K562 (cell line): ENCODE data around the gene SUPT5H. TPM values are rescaled to one million over a fixed set of nuclear protein-coding genes. Genes with fewer than 3 reads are reported as not detected.
A peak's percentile ranks its signal among the peaks of the same experiment; 100 is the strongest.

Experiments used
- ATAC-seq: fragments of 200-7000 bp; cut with Tn5 transposase; 3 replicates; pipeline ENCODE4 v1.9.1; 2020; ENCODE audit warnings: moderate library complexity
- BruUV-seq: library from RNA; stranded (reverse); fragments of 400-500 nt; replicated peaks from 2 replicates; lab custom pipeline; 2021; lab: Mats Ljungman, UMichigan
- CTCF ChIA-PET: fragments of 300-600 bp; formaldehyde crosslinking; extraction: SDS; loops from one replicate; lab custom pipeline; 2021; ENCODE audit warnings: low intra/inter-chr PET ratio; lab: Yijun Ruan, JAX
- POLR2A ChIA-PET: fragments of 300-600, 350-650 bp; sonication (Branson Sonifier 250); formaldehyde crosslinking; extraction: SDS; loops from one replicate; lab custom pipeline; 2021; ENCODE audit warnings: antibody characterized with exemption, inconsistent platforms; lab: Yijun Ruan, JAX
- DNase-seq, 4 experiments: peaks; one replicate each; pipeline versions ENCODE4 v3.0.0 to v3.0.0-alpha.2; 2011 to 2018; ENCODE audit warnings: low spot score in 3 of 4, mixed read lengths in 3 of 4; ENCODE audit errors: extremely low read depth in 1 of 4
- FAIRE-seq: peaks from 2 replicates; lab custom pipeline; 2011; peaks lifted over from hg19 to GRCh38; lab: Jason Lieb, UNC
- H2AFZ ChIP-seq: 2 replicates; pipeline ENCODE4 v1.6.0; 2011; ENCODE audit warnings: low read depth, low read length, control low read depth, inconsistent platforms
- H3K27ac ChIP-seq: fragments of 200-600 bp; 3 replicates; pipeline ENCODE4 v1.8.0; 2011; ENCODE audit warnings: low read depth, mild to moderate bottlenecking, control low read depth, inconsistent platforms, low read length, moderate library complexity, mixed read lengths; ENCODE audit errors: extremely low read depth
- H3K27me3 ChIP-seq, 2 experiments: fragments of 300-600 bp in 1 of 2; 2 replicates in 1 of 2; 3 replicates in 1 of 2; pipeline versions ENCODE4 v1.6.0 to v1.8.0; 2011; ENCODE audit warnings: inconsistent platforms in 2 of 2, low read length in 2 of 2, mild to moderate bottlenecking in 1 of 2, mixed read lengths in 1 of 2, moderate library complexity in 1 of 2; ENCODE audit not compliant: control insufficient read depth in 2 of 2, insufficient read depth in 2 of 2
- H3K36me3 ChIP-seq: fragments of 300-600 bp; 3 replicates; pipeline ENCODE4 v1.8.0; 2011; ENCODE audit warnings: mild to moderate bottlenecking, low read length, inconsistent platforms; ENCODE audit not compliant: control insufficient read depth, insufficient read depth
- H3K4me1 ChIP-seq, 2 experiments: fragments of 200-600 bp in 1 of 2; replicated peaks in 1 of 2; 2 replicates in 1 of 2; 3 replicates in 1 of 2; pipeline versions ENCODE4 v1.5.1 to v1.8.0; 2011; ENCODE audit warnings: inconsistent platforms in 2 of 2, low read length in 2 of 2, mild to moderate bottlenecking in 1 of 2, mixed read lengths in 1 of 2, moderate library complexity in 1 of 2; ENCODE audit not compliant: control insufficient read depth in 2 of 2, insufficient read depth in 2 of 2
- H3K4me2 ChIP-seq: 2 replicates; pipeline ENCODE4 v1.6.1; 2011; ENCODE audit warnings: low read length, control low read depth, inconsistent platforms, mixed read lengths; ENCODE audit not compliant: insufficient read depth
- H3K4me3 ChIP-seq: fragments of 200-600 bp; sonication (generic), shearing (Covaris generic); 2 replicates; pipeline ENCODE4 v1.5.1; 2016; ENCODE audit warnings: control low read depth, inconsistent platforms
- H3K79me2 ChIP-seq: fragments of 200-600 bp; 3 replicates; pipeline ENCODE4 v1.8.0; 2011; ENCODE audit warnings: low read length, inconsistent platforms; ENCODE audit not compliant: control insufficient read depth, insufficient read depth
- H3K9ac ChIP-seq, 2 experiments: 2 replicates each; pipeline versions ENCODE4 v1.6.0 to v1.6.1; 2011; ENCODE audit warnings: low read depth in 2 of 2, low read length in 2 of 2, control low read depth in 1 of 2, inconsistent platforms in 1 of 2, mild to moderate bottlenecking in 1 of 2, mixed read lengths in 1 of 2; ENCODE audit not compliant: insufficient read depth in 1 of 2
- H3K9me1 ChIP-seq: one replicate; pipeline ENCODE4 v1.6.0; 2011; ENCODE audit warnings: inconsistent platforms, mild to moderate bottlenecking, low read length, moderate library complexity; ENCODE audit not compliant: control insufficient read depth, insufficient read depth
- H3K9me3 ChIP-seq: replicated peaks from 2 replicates; pipeline ENCODE4 v1.5.1; 2011; ENCODE audit warnings: low read depth, low read length, inconsistent platforms; ENCODE audit not compliant: control insufficient read depth, insufficient read depth
- H4K20me1 ChIP-seq: replicated peaks from 2 replicates; pipeline ENCODE4 v1.6.1; 2011; ENCODE audit warnings: low read length, inconsistent platforms, mixed read lengths; ENCODE audit not compliant: control insufficient read depth, insufficient read depth
- CLOCK ChIP-seq: fragments of 250-450 bp; sonication (Bioruptor Pico); IDR thresholded peaks from 2 replicates; pipeline ENCODE4 v1.4.0; 2020; ENCODE audit warnings: mild to moderate bottlenecking, moderate library complexity, borderline replicate concordance
- GATA2 ChIP-seq: sonication (generic); formaldehyde crosslinking; IDR thresholded peaks from 2 replicates; pipeline ENCODE4 v1.4.0; 2020; ENCODE audit warnings: mild to moderate bottlenecking, missing genetic modification reagents
- GATAD2A ChIP-seq: fragments of 450-650 bp; IDR thresholded peaks from 2 replicates; pipeline ENCODE4 v1.6.1; 2017
- GTF2E2 ChIP-seq: fragments of 200-800 bp; sonication (Bioruptor generic); IDR thresholded peaks from 2 replicates; pipeline ENCODE4 v1.6.1; 2016; ENCODE audit warnings: missing genetic modification characterization, missing compliant biosample characterization
- IFI16 ChIP-seq: fragments of 250-450 bp; sonication (Bioruptor Pico); IDR thresholded peaks from 2 replicates; pipeline ENCODE4 v2.1.2; 2022; ENCODE audit warnings: mild to moderate bottlenecking, inconsistent platforms
- TOE1 ChIP-seq, 2 experiments: fragments of 450-650 bp in 1 of 2; sonication (generic) in 1 of 2; formaldehyde crosslinking in 1 of 2; IDR thresholded peaks; 2 replicates each; pipeline versions ENCODE4 v1.7.1 to v1.8.0; 2016 to 2022; ENCODE audit warnings: borderline replicate concordance in 2 of 2, mild to moderate bottlenecking in 2 of 2, antibody characterized with exemption in 1 of 2, inconsistent platforms in 1 of 2, low read depth in 1 of 2, missing genetic modification reagents in 1 of 2, moderate library complexity in 1 of 2
- ZNF347 ChIP-seq: fragments of 450-650 bp; formaldehyde crosslinking; IDR thresholded peaks from 2 replicates; pipeline ENCODE4 v1.4.0; 2020; ENCODE audit warnings: low read depth, mild to moderate bottlenecking, moderate library complexity
- ZNF511 ChIP-seq: sonication (generic); formaldehyde crosslinking; IDR thresholded peaks from 2 replicates; pipeline ENCODE4 v1.8.0; 2022; ENCODE audit warnings: mild to moderate bottlenecking, missing genetic modification reagents
- WGBS: fragments of 100-300 bp; shearing (Covaris generic); methylation state at CpG from one replicate; pipeline ENCODE4 v1.1.6; 2016; ENCODE audit warnings: low coverage, mixed read lengths; ENCODE audit not compliant: insufficient coverage; ENCODE audit errors: missing lambda C conversion rate; 5-methylcytosine and 5-hydroxymethylcytosine counted together
- in situ Hi-C: fragments of 300-500 bp; cut with MboI; formaldehyde crosslinking; loops from 4 replicates; pipeline ENCODE4 v1.15.0; 2018; ENCODE audit warnings: inconsistent platforms, mixed read lengths
- intact Hi-C: fragments of 100-400 bp; cut with micrococcal nuclease; formaldehyde crosslinking; loops from 2 replicates; pipeline ENCODE4 v1.14.2; 2022
- polyA plus RNA-seq, 8 experiments: library from polyadenylated mRNA; depleted of rRNA in 4 of 8; stranded (reverse) in 5 of 8; unstranded in 3 of 8; fragments of >200 nt; fragmentation: Nextera tagmentation in 2 of 8; fragmentation: Illumina TruSeq in 1 of 8; extraction: Ambion mirVana in 2 of 8; extraction: Trizol in 1 of 8; gene quantifications; 2 replicates each; pipeline versions ENCODE4 v1.2.1 to v1.2.3, GENCODE V29; 2011 to 2014; ENCODE audit warnings: inconsistent platforms in 1 of 8, missing spikeins in 1 of 8
- total RNA-seq, 7 experiments: library from RNA; depleted of rRNA in 6 of 7; stranded (reverse); fragments of >200 nt in 6 of 7; fragmentation: Illumina TruSeq in 2 of 7; extraction: Trizol in 2 of 7; gene quantifications; 2 replicates each; pipeline versions ENCODE4 v1.2.1 to v1.2.3, GENCODE V29; 2011 to 2021; ENCODE audit warnings: low replicate concordance in 1 of 7
- TF ChIP-seq, protein P1 (sequence below): fragments of 450-650 bp; formaldehyde crosslinking; IDR thresholded peaks from 2 replicates; pipeline ENCODE4 v1.4.0; 2020; ENCODE audit warnings: mild to moderate bottlenecking, moderate library complexity
- TF ChIP-seq, protein P2 (sequence below): fragments of 450-650 bp; IDR thresholded peaks from 2 replicates; pipeline ENCODE4 v1.6.1; 2016; ENCODE audit warnings: low read depth, mild to moderate bottlenecking, moderate library complexity

Gene SUPT5H
- total and polyA plus RNA-seq, 9 of the 15 experiments (the other 6 are each of a cell fraction or from before 2014, with no cell fraction given), result 13.3 to 85.9 (median 35.9) TPM

- ChIA-PET POLR2A (interaction anchor here (0.8 to 2.3 kb wide), 5 partner anchors 10 to 993 kb away, joined by 3 to 23 read pairs (median 4); partner anchors contain the start of genes MED29, PAF1 and RPS16), CTCF (interaction anchor here (2.5 kb wide), 1 partner anchor 10 kb away, joined by 10 read pairs; the partner anchor contains the start of gene PLEKHG2)
- Histone ChIP-seq H3K9ac (peak overlapping the region; percentile 90 to 96), H3K79me2 (peaks cover 7% of the 10 kb centered on the region), H3K9me1 (peaks cover 3% of the 10 kb centered on the region), H3K27me3 (no peaks in the 10 kb centered on the region), H4K20me1 (no peaks in the 10 kb centered on the region), H3K4me1 (peaks cover 60 to 79% of the 10 kb centered on the region in 2 experiments), H3K36me3 (peaks cover 10% of the 10 kb centered on the region; the same call in 1 of the 3 replicates), H3K27ac (peak overlapping the region; percentile 98), H3K4me2 (peak overlapping the region; percentile 80), H3K4me3 (no peak overlapping the region), H2AFZ (peak overlapping the region; percentile 86), H3K9me3 (no peaks in the 10 kb centered on the region)
- in situ Hi-C loops (no loop called here), intact Hi-C loops (no loop called here)
- ATAC-seq (no peak), FAIRE-seq (peak; percentile 83), DNase-seq (peak in 1 of 4 experiments; percentile 63)
- no TSS peak for BruUV-seq
- 28% methylated on average over 25 of the region's 25 CpGs for WGBS
- TF ChIP-seq GTF2E2 (tag) (no peak), TOE1 (IDR thresholded peaks at IDR 0.05; ENCODE audit: borderline replicate concordance) (no peak), TOE1 (CRISPR knock-in tag; IDR thresholded peaks at IDR 0.05; ENCODE audit: borderline replicate concordance, low read depth) (0 out of 2 replicates have a peak, but pooled peaks have one; percentile 70), GATA2 (no peak), CLOCK (CRISPR knock-in tag) (no peak), ZNF347 (no peak), ZNF511 (no peak), IFI16 (CRISPR knock-in tag) (no peak), GATAD2A (no peak)
- TF ChIP-seq, protein P1, sequence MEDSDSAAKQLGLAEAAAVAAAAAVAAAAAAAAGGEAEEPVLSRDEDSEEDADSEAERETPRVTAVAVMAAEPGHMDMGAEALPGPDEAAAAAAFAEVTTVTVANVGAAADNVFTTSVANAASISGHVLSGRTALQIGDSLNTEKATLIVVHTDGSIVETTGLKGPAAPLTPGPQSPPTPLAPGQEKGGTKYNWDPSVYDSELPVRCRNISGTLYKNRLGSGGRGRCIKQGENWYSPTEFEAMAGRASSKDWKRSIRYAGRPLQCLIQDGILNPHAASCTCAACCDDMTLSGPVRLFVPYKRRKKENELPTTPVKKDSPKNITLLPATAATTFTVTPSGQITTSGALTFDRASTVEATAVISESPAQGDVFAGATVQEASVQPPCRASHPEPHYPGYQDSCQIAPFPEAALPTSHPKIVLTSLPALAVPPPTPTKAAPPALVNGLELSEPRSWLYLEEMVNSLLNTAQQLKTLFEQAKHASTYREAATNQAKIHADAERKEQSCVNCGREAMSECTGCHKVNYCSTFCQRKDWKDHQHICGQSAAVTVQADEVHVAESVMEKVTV, result no peak
- TF ChIP-seq, protein P2, sequence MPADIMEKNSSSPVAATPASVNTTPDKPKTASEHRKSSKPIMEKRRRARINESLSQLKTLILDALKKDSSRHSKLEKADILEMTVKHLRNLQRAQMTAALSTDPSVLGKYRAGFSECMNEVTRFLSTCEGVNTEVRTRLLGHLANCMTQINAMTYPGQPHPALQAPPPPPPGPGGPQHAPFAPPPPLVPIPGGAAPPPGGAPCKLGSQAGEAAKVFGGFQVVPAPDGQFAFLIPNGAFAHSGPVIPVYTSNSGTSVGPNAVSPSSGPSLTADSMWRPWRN, result no peak
Observed at GRCh38 chr19:39401549-39402345, 43.6 kb upstream of the SUPT5H start.
